Keratinocyte (primary cell): Measurements from ENCODE around the gene OPTN. TPM values are rescaled to one million over a fixed set of nuclear protein-coding genes. Genes with fewer than 3 reads are reported as not detected.

Experiments used
- DNase-seq: peaks from one replicate; pipeline ENCODE4 v3.0.0-alpha.2; 2011; ENCODE audit warnings: low read depth, missing footprints, low spot score
- FAIRE-seq: peaks from 2 replicates; lab custom pipeline; 2011; peaks lifted over from hg19 to GRCh38; lab: Jason Lieb, UNC
- H2AFZ ChIP-seq: 2 replicates; pipeline ENCODE4 v1.6.0; 2012; ENCODE audit warnings: low read length, control low read depth, inconsistent platforms; ENCODE audit not compliant: control insufficient read depth
- H3K27ac ChIP-seq: 2 replicates; pipeline ENCODE4 v1.5.1; 2011; ENCODE audit warnings: low read length; ENCODE audit not compliant: control insufficient read depth, insufficient read depth
- H3K27me3 ChIP-seq: 3 replicates; pipeline ENCODE4 v1.6.0; 2011; ENCODE audit warnings: low read length; ENCODE audit not compliant: control insufficient read depth, insufficient read depth; ENCODE audit errors: extremely low read depth
- H3K36me3 ChIP-seq, 2 experiments: 2 replicates in 1 of 2; 3 replicates in 1 of 2; pipeline ENCODE4 v1.5.1; 2011; ENCODE audit warnings: low read length in 2 of 2, mild to moderate bottlenecking in 1 of 2; ENCODE audit not compliant: control insufficient read depth in 2 of 2, insufficient read depth in 2 of 2; ENCODE audit errors: extremely low read depth in 1 of 2
- H3K4me1 ChIP-seq: 3 replicates; pipeline ENCODE4 v1.5.1; 2011; ENCODE audit warnings: low read length; ENCODE audit not compliant: control insufficient read depth, insufficient read depth; ENCODE audit errors: extremely low read depth
- H3K4me2 ChIP-seq: 3 replicates; pipeline ENCODE4 v1.6.0; 2011; ENCODE audit warnings: low read depth, low read length; ENCODE audit not compliant: control insufficient read depth, insufficient read depth; ENCODE audit errors: extremely low read depth
- H3K4me3 ChIP-seq, 3 experiments: fragments of 200-600 bp in 1 of 3; sonication (generic) in 1 of 3; 2 replicates in 2 of 3; 3 replicates in 1 of 3; pipeline ENCODE4 v1.5.1; 2011 to 2016; ENCODE audit warnings: low read length in 3 of 3, mild to moderate bottlenecking in 3 of 3, control low read depth in 2 of 3, inconsistent platforms in 1 of 3, low read depth in 1 of 3, mixed read lengths in 1 of 3, mixed run types in 1 of 3, moderate library complexity in 1 of 3; ENCODE audit not compliant: control insufficient read depth in 2 of 3, insufficient read depth in 2 of 3; ENCODE audit errors: extremely low read depth in 1 of 3
- H3K79me2 ChIP-seq: 2 replicates; pipeline ENCODE4 v1.6.0; 2012; ENCODE audit warnings: low read length; ENCODE audit not compliant: control insufficient read depth, insufficient read depth
- H3K9ac ChIP-seq: 3 replicates; pipeline ENCODE4 v1.6.0; 2011; ENCODE audit warnings: low read length; ENCODE audit not compliant: control insufficient read depth, insufficient read depth; ENCODE audit errors: extremely low read depth
- H3K9me1 ChIP-seq: 3 replicates; pipeline ENCODE4 v1.6.0; 2011; ENCODE audit warnings: low read length; ENCODE audit not compliant: control insufficient read depth, insufficient read depth; ENCODE audit errors: extremely low read depth
- H3K9me3 ChIP-seq: 2 replicates; pipeline ENCODE4 v1.5.1; 2012; ENCODE audit warnings: low read depth, low read length; ENCODE audit not compliant: control insufficient read depth
- H4K20me1 ChIP-seq: 3 replicates; pipeline ENCODE4 v1.6.0; 2011; ENCODE audit warnings: low read length; ENCODE audit not compliant: control insufficient read depth, insufficient read depth; ENCODE audit errors: extremely low read depth
- CTCF ChIP-seq, 3 experiments: IDR thresholded peaks in 1 of 3; conservative IDR thresholded peaks in 1 of 3; optimal IDR thresholded peaks in 1 of 3; 2 replicates in 2 of 3; 3 replicates in 1 of 3; pipeline versions ENCODE3 to v1.5.1; 2011; ENCODE audit warnings: low read length in 3 of 3, mild to moderate bottlenecking in 3 of 3, moderate library complexity in 2 of 3, control low read depth in 1 of 3, inconsistent platforms in 1 of 3; ENCODE audit not compliant: insufficient read depth in 2 of 3; ENCODE audit errors: extremely low read depth in 1 of 3
- EZH2 ChIP-seq: IDR thresholded peaks from one replicate; pipeline ENCODE4 v1.6.1; 2012; ENCODE audit warnings: inconsistent platforms, mild to moderate bottlenecking, low read length, moderate library complexity
- dilution Hi-C: fragments of 300-500 bp; cut with MboI; formaldehyde crosslinking; loops from one replicate; pipeline ENCODE4 v1.7.0; 2020; ENCODE audit warnings: low sequenced_read_pairs; ENCODE audit not compliant: extremely low pct_ligation_motif_present
- polyA plus RNA-seq, 5 experiments: library from polyadenylated mRNA; depleted of rRNA in 3 of 5; stranded (reverse) in 3 of 5; stranded (forward) in 1 of 5; unstranded in 1 of 5; fragments of >200 nt; gene quantifications; 1 replicate in 1 of 5; 2 replicates in 3 of 5; 3 replicates in 1 of 5; pipeline versions ENCODE4 v1.2.1 to v1.2.3, GENCODE V29; 2011 to 2012; ENCODE audit warnings: missing spikeins in 2 of 5, low read depth in 1 of 5, low replicate concordance in 1 of 5

The OPTN gene
- polyA plus RNA-seq, 1 donor (not counting 4 experiments of a cell fraction or from before 2014, with no cell fraction given) = 71.9 TPM

GRCh38 chr10:13106387-13107045, 6.6 kb downstream of the OPTN start:
- Histone ChIP-seq H3K9ac (no peak overlapping the region), H2AFZ (no peak overlapping the region), H3K4me1 (peaks cover 20% of the 10 kb centered on the region), H3K4me3 (no peak overlapping the region), H3K79me2 (peaks cover 56% of the 10 kb centered on the region), H3K4me2 (no peak overlapping the region), H3K27me3 (no peaks in the 10 kb centered on the region), H3K27ac (no peak overlapping the region), H3K9me1 (no peaks in the 10 kb centered on the region), H3K36me3 (peaks cover 18 to 24% of the 10 kb centered on the region in 2 experiments), H4K20me1 (no peaks in the 10 kb centered on the region), H3K9me3 (no peaks in the 10 kb centered on the region)
- TF ChIP-seq CTCF (optimal IDR thresholded peaks at IDR 0.05 in 1 of 3, IDR thresholded peaks at IDR 0.05 in 1 of 3, conservative IDR thresholded peaks at IDR 0.05 in 1 of 3; ENCODE audit: extremely low read depth in 1 of 3, insufficient read depth in 2 of 3, low read length in 3 of 3) (no peak), EZH2 (no peak)
- DNase-seq (no peak), FAIRE-seq (no peak)
- dilution Hi-C loops = no loop called here

- no peaks in the 10 kb centered on the region for H3K9me3 ChIP-seq
- no peak overlapping the region for H3K4me2 ChIP-seq
- TF ChIP-seq CTCF (optimal IDR thresholded peaks at IDR 0.05 in 1 of 3, IDR thresholded peaks at IDR 0.05 in 1 of 3, conservative IDR thresholded peaks at IDR 0.05 in 1 of 3; ENCODE audit: extremely low read depth in 1 of 3, insufficient read depth in 2 of 3, low read length in 3 of 3) (no peak), EZH2 (no peak)
- H3K4me3 ChIP-seq = no peak overlapping the region
- peaks cover 20% of the 10 kb centered on the region for H3K79me2 ChIP-seq
- FAIRE-seq (no peak), DNase-seq (no peak)
- no peak overlapping the region for H3K9ac ChIP-seq
- H4K20me1 ChIP-seq = no peaks in the 10 kb centered on the region
- H3K27ac ChIP-seq = no peak overlapping the region
- no peaks in the 10 kb centered on the region for H3K27me3 ChIP-seq
- H3K36me3 ChIP-seq = peaks cover 31 to 38% of the 10 kb centered on the region in 2 experiments
- H3K4me1 ChIP-seq = peaks cover 6% of the 10 kb centered on the region
- dilution Hi-C loops = no loop called here
- no peak overlapping the region for H2AFZ ChIP-seq
- no peaks in the 10 kb centered on the region for H3K9me1 ChIP-seq
Observed at GRCh38 chr10:13110908-13111307, 10.9 kb downstream of the OPTN start.
